ENCODE data around the gene DOCK4. TPM values are rescaled to one million over a fixed set of nuclear protein-coding genes. Genes with fewer than 3 reads are reported as not detected.

DOCK4 gene
- total and polyA plus RNA-seq, 2 of the 8 experiments (the other 6 are each of a cell fraction or from before 2014, with no cell fraction given) = 5.1 to 23.6 TPM

- ChIA-PET CTCF (ENCODE audit: partially characterized antibody) (interaction anchor here (0.6 to 2.4 kb wide), 2 partner anchors 73 to 324 kb away, joined by 3 to 7 read pairs; no protein-coding TSS in a partner anchor), POLR2A (ENCODE audit: partially characterized antibody) (interaction anchor here (1.2 kb wide), 1 partner anchor 521 kb away, joined by 3 read pairs; the partner anchor contains the start of gene IFRD1)
- no peaks in the 10 kb centered on the region for H3K9me3 ChIP-seq (ENCODE audit: insufficient read depth in 2 of 2, low read depth in 1 of 2, low read length in 1 of 2)
- H3K79me2 ChIP-seq (ENCODE audit: control insufficient read depth in 1 of 2, insufficient read depth in 2 of 2, low read length in 2 of 2) = no peaks in the 10 kb centered on the region
- no peaks in the 10 kb centered on the region for H3K36me3 ChIP-seq (ENCODE audit: control insufficient read depth in 2 of 4, insufficient read depth in 4 of 4, low read length in 3 of 4)
- H2BK5ac ChIP-seq (ENCODE audit: low read depth, low read length) = no peak overlapping the region
- no peak overlapping the region for H3K4me2 ChIP-seq (ENCODE audit: insufficient read depth in 1 of 2, low read depth in 2 of 2, low read length in 2 of 2)
- FAIRE-seq (no peak), DNase-seq (ENCODE audit: low read depth in 1 of 2, low spot score in 2 of 2) (no peak)
- H3K9ac ChIP-seq (replicated peaks in 1 of 4; ENCODE audit: extremely low read depth in 1 of 4, low read depth in 3 of 4, low read length in 3 of 4) = no peak overlapping the region
- no peaks in the 10 kb centered on the region for H3K79me1 ChIP-seq (ENCODE audit: low read depth, low read length)
- H4K8ac ChIP-seq (ENCODE audit: extremely low read depth, insufficient read depth, low read length) = no peak overlapping the region
- no peak overlapping the region for H2AK5ac ChIP-seq (ENCODE audit: low read depth, low read length)
- no peak overlapping the region for H3K18ac ChIP-seq (ENCODE audit: extremely low read depth, low read length)
- no peak overlapping the region for H2BK120ac ChIP-seq (replicated peaks; ENCODE audit: low read depth, low read length)
- H3K56ac ChIP-seq (replicated peaks; ENCODE audit: insufficient read length, low read depth, low read length) = no peak overlapping the region
- H3K27ac ChIP-seq (ENCODE audit: low read depth, low read length) = no peak overlapping the region
- H2BK15ac ChIP-seq (ENCODE audit: low read length) = no peak overlapping the region
- H3K14ac ChIP-seq (ENCODE audit: insufficient read length) = no peak overlapping the region
- no peak overlapping the region for H3K4ac ChIP-seq (replicated peaks; ENCODE audit: insufficient read length, low read depth, low read length)
- no peaks in the 10 kb centered on the region for H3K27me3 ChIP-seq (replicated peaks in 1 of 4; ENCODE audit: control insufficient read depth in 3 of 4, extremely low read depth in 1 of 4, insufficient read depth in 3 of 4, low read length in 3 of 4)
- H2AFZ ChIP-seq (ENCODE audit: low read length) = no peak overlapping the region
- peak overlapping the region; percentile 40 for H4K5ac ChIP-seq (ENCODE audit: insufficient read length, low read depth, low read length)
- no peak overlapping the region for H3K4me3 ChIP-seq (ENCODE audit: extremely low read depth in 1 of 4, insufficient read depth in 2 of 4, low read depth in 3 of 4, low read length in 4 of 4)
- H4K91ac ChIP-seq (replicated peaks; ENCODE audit: insufficient read length, low read length) = no peak overlapping the region
- no peak overlapping the region for H2BK12ac ChIP-seq (ENCODE audit: low read depth, low read length)
- H2BK20ac ChIP-seq (ENCODE audit: low read length) = no peak overlapping the region
- no peaks in the 10 kb centered on the region for H3K23me2 ChIP-seq (ENCODE audit: low read depth, low read length)
- no peak overlapping the region for H3K23ac ChIP-seq (ENCODE audit: insufficient read length)
- no peaks in the 10 kb centered on the region for H4K20me1 ChIP-seq (replicated peaks in 1 of 2; ENCODE audit: control insufficient read depth in 1 of 2, insufficient read depth in 2 of 2, low read length in 2 of 2)
- peaks cover 0 to 16% (median 8%) of the 10 kb centered on the region in 4 experiments; a peak in 5 of 7 replicates for H3K4me1 ChIP-seq (replicated peaks in 1 of 4; ENCODE audit: control insufficient read depth in 3 of 4, insufficient read depth in 4 of 4, low read length in 3 of 4)
- no peak for TF ChIP-seq GABPA (IDR thresholded peaks at IDR 0.05; ENCODE audit: borderline replicate concordance, insufficient read depth, low read length)
- no peak for TF ChIP-seq SP2 (IDR thresholded peaks at IDR 0.05; ENCODE audit: low read length)
- no peak for TF ChIP-seq SUZ12 (IDR thresholded peaks at IDR 0.05; ENCODE audit: low read length)
- TF ChIP-seq SIRT6 (IDR thresholded peaks at IDR 0.05; ENCODE audit: low read length) = no peak
- no peak for TF ChIP-seq E2F6 (IDR thresholded peaks at IDR 0.05)
- TF ChIP-seq PHF8 (conservative IDR thresholded peaks at IDR 0.05; ENCODE audit: low read depth, low read length) = no peak
- no peak for TF ChIP-seq NANOG (IDR thresholded peaks at IDR 0.05; ENCODE audit: insufficient read depth, low read depth, low read length, poor library complexity, severe bottlenecking)
- TF ChIP-seq CTBP2 (IDR thresholded peaks at IDR 0.05; ENCODE audit: borderline replicate concordance, insufficient read depth, insufficient read length, low read length) = no peak
- no peak for TF ChIP-seq SAP30 (IDR thresholded peaks at IDR 0.05; ENCODE audit: insufficient read depth, insufficient replicate concordance, low read length)
- TF ChIP-seq JUN (IDR thresholded peaks at IDR 0.05; ENCODE audit: low read depth, low read length) = no peak
- no peak for TF ChIP-seq KDM1A (IDR thresholded peaks at IDR 0.05; ENCODE audit: borderline replicate concordance, low read length)
- TF ChIP-seq MAFK (IDR thresholded peaks at IDR 0.05; ENCODE audit: low read depth, low read length) = no peak
- TF ChIP-seq ATF3 (IDR thresholded peaks at IDR 0.05; ENCODE audit: insufficient read depth, low read depth, low read length) = no peak
- no peak for TF ChIP-seq SRF (IDR thresholded peaks at IDR 0.05; ENCODE audit: low read depth, low read length)
Measured at GRCh38 chr7:111929264-111929663, 276.9 kb downstream of the DOCK4 start.

Data from H1 (cell line).